ENCODE data around the gene NDUFS1. TPM values are rescaled to one million over a fixed set of nuclear protein-coding genes. Genes with fewer than 3 reads are reported as not detected.
"Not testable (repeated sequence)": the region's sequence is repeated elsewhere in the genome, so short reads cannot be mapped to it uniquely, and the experiment has no call there.

NDUFS1 gene
- total RNA-seq, 2 donors from 2014 or later = 73.4 to 78.0 TPM

GRCh38 chr2:206154197-206154596, 5.0 kb downstream of the NDUFS1 start:
- H3K4me1 Mint-ChIP-seq (ENCODE audit: low read depth in 2 of 2) = peaks cover 12 to 18% of the 10 kb centered on the region in 2 donors

DNA sequence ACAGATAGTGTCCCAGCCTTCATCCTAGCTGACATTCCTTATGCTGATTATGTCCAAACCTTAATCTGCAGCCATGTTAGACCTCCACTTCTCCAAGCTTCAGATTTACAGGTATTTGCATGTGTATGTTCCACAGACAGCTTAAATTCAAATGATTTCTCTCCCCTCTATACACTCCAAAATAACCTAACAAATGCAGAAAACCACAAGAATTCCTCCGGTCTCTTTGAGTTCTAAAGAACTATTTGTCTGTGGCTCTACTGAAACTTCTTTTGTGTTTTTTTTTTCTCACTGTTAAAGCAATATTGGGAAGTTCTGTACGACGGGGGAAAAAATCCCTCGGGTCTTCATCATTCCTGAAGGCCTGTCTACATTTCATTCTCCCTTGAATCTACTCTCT, 8.6 kb downstream of the NDUFS1 start:
- H3K27ac Mint-ChIP-seq = no peak overlapping the region
- no peaks in the 10 kb centered on the region for H3K9me3 Mint-ChIP-seq
- peaks cover 0 to 11% of the 10 kb centered on the region in 2 donors for H3K4me1 Mint-ChIP-seq (ENCODE audit: low read depth in 2 of 2)
- DNase-seq (ENCODE audit: low spot score) = no peak
- H3K4me3 Mint-ChIP-seq = no peak overlapping the region
- H3K27me3 Mint-ChIP-seq = no peaks in the 10 kb centered on the region
- peaks cover 23% of the 10 kb centered on the region for H3K36me3 Mint-ChIP-seq
- ATAC-seq = no peak

More at GRCh38 chr2:206154197-206154596, 5.0 kb downstream of the NDUFS1 start:
- no peak for DNase-seq (ENCODE audit: low spot score)
- no peak overlapping the region for H3K4me3 Mint-ChIP-seq
- H3K36me3 Mint-ChIP-seq = peaks cover 24% of the 10 kb centered on the region
- H3K9me3 Mint-ChIP-seq = no peaks in the 10 kb centered on the region
- ATAC-seq = no peak
- no peaks in the 10 kb centered on the region for H3K27me3 Mint-ChIP-seq
- no peak overlapping the region for H3K27ac Mint-ChIP-seq

DNA sequence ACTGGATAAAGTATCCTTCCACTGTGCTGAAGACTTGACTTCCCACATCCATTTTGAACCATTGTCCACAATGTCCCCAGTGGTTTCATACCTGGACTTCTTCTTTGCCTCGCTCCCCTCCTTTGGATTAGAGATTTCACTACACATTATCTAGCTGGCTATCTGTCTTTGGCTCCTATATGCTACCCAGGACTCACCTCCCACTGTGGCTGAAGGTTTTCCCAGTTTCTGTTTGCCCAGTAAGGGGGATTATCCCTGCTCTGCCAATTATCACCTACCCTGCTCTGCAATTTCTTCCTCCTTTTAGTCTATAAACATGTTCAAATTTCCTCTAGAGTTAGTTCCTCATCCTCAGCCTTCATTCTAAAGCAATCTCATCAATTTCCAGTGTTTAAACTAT, 9.1 kb downstream of the NDUFS1 start:
- ATAC-seq = no peak

DNA sequence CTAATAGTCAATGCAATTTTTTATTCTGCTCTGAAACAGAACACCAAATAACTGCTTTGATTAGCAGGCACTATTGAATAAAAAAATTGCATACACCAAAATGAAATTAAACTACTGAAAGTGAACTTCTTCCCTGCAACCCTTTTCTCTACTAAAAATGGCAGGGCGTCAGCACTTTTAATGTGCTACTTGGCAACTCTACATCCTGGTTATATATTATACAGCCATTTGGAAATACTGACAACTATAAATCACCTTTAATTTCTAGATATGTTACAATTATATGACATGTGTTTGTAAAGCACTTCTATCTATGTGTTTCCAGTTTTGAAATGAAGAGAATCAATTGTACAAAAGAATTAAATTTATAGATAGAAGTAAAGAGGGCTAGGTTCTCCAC, 9.9 kb downstream of the NDUFS1 start:
- ATAC-seq = no peak

More for the DNA sequence above, 9.1 kb downstream of the NDUFS1 start:
- peaks cover 0 to 11% of the 10 kb centered on the region in 2 donors for H3K4me1 Mint-ChIP-seq (ENCODE audit: low read depth in 2 of 2)
- H3K27me3 Mint-ChIP-seq = no peaks in the 10 kb centered on the region
- H3K27ac Mint-ChIP-seq = no peak overlapping the region
- no peak for DNase-seq (ENCODE audit: low spot score)
- no peak overlapping the region for H3K4me3 Mint-ChIP-seq
- peaks cover 25% of the 10 kb centered on the region for H3K36me3 Mint-ChIP-seq
- no peaks in the 10 kb centered on the region for H3K9me3 Mint-ChIP-seq

GRCh38 chr2:206145665-206146064, 13.6 kb downstream of the NDUFS1 start:
- ATAC-seq (no peak), DNase-seq (ENCODE audit: low spot score) (no peak)
- Mint-ChIP-seq H3K27ac (peak overlapping the region in 1 of 2 donors; percentile 48), H3K36me3 (peaks cover 31% of the 10 kb centered on the region), H3K4me3 (no peak overlapping the region), H3K9me3 (no peaks in the 10 kb centered on the region), H3K27me3 (no peaks in the 10 kb centered on the region), H3K4me1 (ENCODE audit: low read depth in 2 of 2) (peaks cover 0 to 4% of the 10 kb centered on the region in 2 donors)

More for the DNA sequence above, 9.9 kb downstream of the NDUFS1 start:
- Mint-ChIP-seq H3K27ac (no peak overlapping the region), H3K4me1 (ENCODE audit: low read depth in 2 of 2) (peaks cover 0 to 11% of the 10 kb centered on the region in 2 donors), H3K4me3 (no peak overlapping the region), H3K36me3 (peaks cover 33% of the 10 kb centered on the region), H3K9me3 (no peaks in the 10 kb centered on the region), H3K27me3 (no peaks in the 10 kb centered on the region)
- DNase-seq (ENCODE audit: low spot score) = no peak

GRCh38 chr2:206144383-206144782, 14.9 kb downstream of the NDUFS1 start:
- ATAC-seq (no peak), DNase-seq (ENCODE audit: low spot score) (no peak)
- no peak overlapping the region for H3K4me3 Mint-ChIP-seq
- no peaks in the 10 kb centered on the region for H3K27me3 Mint-ChIP-seq
- no peaks in the 10 kb centered on the region for H3K4me1 Mint-ChIP-seq (ENCODE audit: low read depth in 2 of 2)
- no peak overlapping the region for H3K27ac Mint-ChIP-seq
- H3K36me3 Mint-ChIP-seq = peaks cover 20% of the 10 kb centered on the region
- H3K9me3 Mint-ChIP-seq = no peaks in the 10 kb centered on the region

GRCh38 chr2:206143451-206143850, 15.8 kb downstream of the NDUFS1 start:
- H3K4me1 Mint-ChIP-seq (ENCODE audit: low read depth in 2 of 2) = no peaks in the 10 kb centered on the region
- H3K9me3 Mint-ChIP-seq = no peaks in the 10 kb centered on the region
- peaks cover 20% of the 10 kb centered on the region for H3K36me3 Mint-ChIP-seq
- H3K27ac Mint-ChIP-seq = no peak overlapping the region
- ATAC-seq (no peak), DNase-seq (ENCODE audit: low spot score) (no peak)
- H3K27me3 Mint-ChIP-seq = no peaks in the 10 kb centered on the region
- H3K4me3 Mint-ChIP-seq = no peak overlapping the region

GRCh38 chr2:206127656-206128055, 31.6 kb downstream of the NDUFS1 start:
- DNase-seq (ENCODE audit: low spot score) (no peak), ATAC-seq (no peak)
- H3K4me3 Mint-ChIP-seq = no peak overlapping the region
- peaks cover 6% of the 10 kb centered on the region for H3K36me3 Mint-ChIP-seq
- no peaks in the 10 kb centered on the region for H3K27me3 Mint-ChIP-seq
- H3K27ac Mint-ChIP-seq = no peak overlapping the region
- H3K9me3 Mint-ChIP-seq = no peaks in the 10 kb centered on the region
- H3K4me1 Mint-ChIP-seq (ENCODE audit: low read depth in 2 of 2) = no peaks in the 10 kb centered on the region

GRCh38 chr2:206125901-206126300, 33.3 kb downstream of the NDUFS1 start:
- no peak overlapping the region for H3K27ac Mint-ChIP-seq
- H3K9me3 Mint-ChIP-seq = no peaks in the 10 kb centered on the region
- ATAC-seq (no peak), DNase-seq (ENCODE audit: low spot score) (no peak)
- H3K36me3 Mint-ChIP-seq = peaks cover 10% of the 10 kb centered on the region
- H3K27me3 Mint-ChIP-seq = no peaks in the 10 kb centered on the region
- no peak overlapping the region for H3K4me3 Mint-ChIP-seq
- no peaks in the 10 kb centered on the region for H3K4me1 Mint-ChIP-seq (ENCODE audit: low read depth in 2 of 2)

- not testable (repeated sequence) for H3K27ac Mint-ChIP-seq
Measured at GRCh38 chr2:206122569-206122968, 36.7 kb downstream of the NDUFS1 start.

GRCh38 chr2:206116278-206116677, 43.0 kb downstream of the NDUFS1 start:
- no peak overlapping the region for H3K27ac Mint-ChIP-seq
- H3K9me3 Mint-ChIP-seq = no peaks in the 10 kb centered on the region
- ATAC-seq = no peak
- no peaks in the 10 kb centered on the region for H3K4me1 Mint-ChIP-seq (ENCODE audit: low read depth in 2 of 2)
- H3K4me3 Mint-ChIP-seq = no peak overlapping the region
- H3K36me3 Mint-ChIP-seq = peaks cover 16% of the 10 kb centered on the region
- DNase-seq (ENCODE audit: low spot score) = no peak
- H3K27me3 Mint-ChIP-seq = no peaks in the 10 kb centered on the region

More at GRCh38 chr2:206122569-206122968, 36.7 kb downstream of the NDUFS1 start:
- H3K36me3 Mint-ChIP-seq = peaks cover 22% of the 10 kb centered on the region
- not testable (repeated sequence) for H3K9me3 Mint-ChIP-seq; DNase-seq (ENCODE audit: low spot score); H3K4me1 Mint-ChIP-seq (ENCODE audit: low read depth in 2 of 2); H3K27me3 Mint-ChIP-seq; ATAC-seq; H3K4me3 Mint-ChIP-seq

DNA sequence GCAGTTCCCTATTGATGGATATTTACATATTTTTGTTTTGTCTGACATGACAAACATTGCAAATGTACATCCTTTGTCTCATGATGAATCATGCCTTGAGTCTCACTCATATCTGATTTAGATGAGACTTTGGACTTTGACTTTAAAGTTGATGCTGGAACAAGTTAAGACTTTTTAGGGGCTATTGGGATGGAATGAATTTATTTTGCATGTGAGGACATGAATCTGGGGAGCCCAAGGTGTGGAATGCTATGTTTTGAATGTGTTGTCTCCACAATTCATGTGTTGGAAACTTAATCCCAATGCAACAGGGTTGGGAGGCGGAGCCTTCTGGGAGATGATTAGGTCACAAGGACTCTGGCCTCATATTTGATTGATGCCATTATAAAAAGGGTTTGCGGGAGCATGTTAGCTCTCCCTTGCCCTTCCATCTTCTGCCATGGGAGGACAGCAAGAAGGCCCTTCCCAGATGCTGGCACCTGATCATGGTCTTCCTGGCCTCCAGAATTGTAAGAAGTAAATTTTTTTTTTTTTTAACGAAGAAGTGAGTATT, 44.1 kb downstream of the NDUFS1 start:
- H3K36me3 Mint-ChIP-seq = peaks cover 4% of the 10 kb centered on the region
- ATAC-seq (no peak), DNase-seq (ENCODE audit: low spot score) (no peak)
- H3K27ac Mint-ChIP-seq = no peak overlapping the region
- H3K9me3 Mint-ChIP-seq = no peaks in the 10 kb centered on the region
- H3K4me1 Mint-ChIP-seq (ENCODE audit: low read depth in 2 of 2) = no peaks in the 10 kb centered on the region
- no peak overlapping the region for H3K4me3 Mint-ChIP-seq
- no peaks in the 10 kb centered on the region for H3K27me3 Mint-ChIP-seq

- no peaks in the 10 kb centered on the region for H3K4me1 Mint-ChIP-seq (ENCODE audit: low read depth in 2 of 2)
- no peak for ATAC-seq
- H3K27me3 Mint-ChIP-seq = no peaks in the 10 kb centered on the region
- no peaks in the 10 kb centered on the region for H3K9me3 Mint-ChIP-seq
- no peak overlapping the region for H3K27ac Mint-ChIP-seq
- no peak for DNase-seq (ENCODE audit: low spot score)
- H3K4me3 Mint-ChIP-seq = no peak overlapping the region
- no peaks in the 10 kb centered on the region for H3K36me3 Mint-ChIP-seq
Measured at GRCh38 chr2:206112846-206113547, 46.2 kb downstream of the NDUFS1 start.

DNA sequence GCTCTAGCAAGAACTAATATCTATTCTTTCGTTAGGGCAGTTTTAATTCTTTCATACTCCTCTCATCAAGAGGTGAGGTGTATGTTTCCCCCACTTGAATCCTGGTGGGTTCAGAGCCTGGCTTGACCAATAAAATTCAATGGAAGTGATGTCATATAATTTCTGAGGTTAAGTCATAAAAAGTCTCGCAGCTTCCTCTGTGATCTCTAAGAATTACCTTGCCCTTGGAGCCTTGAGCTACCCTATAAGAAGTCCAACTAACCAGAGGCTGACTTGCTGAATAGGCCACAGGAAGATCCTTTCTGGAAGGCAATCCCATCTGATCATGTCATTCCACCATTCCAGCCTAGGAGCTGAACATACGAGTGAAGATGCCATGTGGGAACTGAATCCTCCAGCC, 47.1 kb downstream of the NDUFS1 start:
- H3K4me1 Mint-ChIP-seq (ENCODE audit: low read depth in 2 of 2) = no peaks in the 10 kb centered on the region
- no peak overlapping the region for H3K27ac Mint-ChIP-seq
- H3K27me3 Mint-ChIP-seq = no peaks in the 10 kb centered on the region
- ATAC-seq (no peak), DNase-seq (ENCODE audit: low spot score) (no peak)
- no peaks in the 10 kb centered on the region for H3K36me3 Mint-ChIP-seq
- H3K4me3 Mint-ChIP-seq = no peak overlapping the region
- H3K9me3 Mint-ChIP-seq = no peaks in the 10 kb centered on the region
